PC-9 (cell line): ENCODE results near the gene MSANTD7.

Experiments
- CTCF ChIP-seq: fragments of 200-600 bp; sonication (generic); conservative IDR thresholded peaks from 2 replicates; pipeline ENCODE4 v1.6.1; 2017; ENCODE audit warnings: mixed run types, antibody characterized with exemption, mild to moderate bottlenecking, moderate library complexity
- EZH2 ChIP-seq: fragments of 200-600 bp; sonication (generic); IDR thresholded peaks from 2 replicates; pipeline ENCODE4 v1.8.0; 2017; ENCODE audit warnings: antibody characterized with exemption, low read depth

- TF ChIP-seq CTCF (no peak), EZH2 (no peak)
These were observed 38.7 kb downstream of the MSANTD7 start for GRCh38 chr10:14876764-14877163.
